Measurements from ENCODE around the gene HACD2. TPM values are rescaled to one million over a fixed set of nuclear protein-coding genes. Genes with fewer than 3 reads are reported as not detected.

The HACD2 gene
- total RNA-seq, 1 experiment from 2014 or later: 43.0 TPM

GRCh38 chr3:123479891-123480290 is 105.0 kb downstream of the HACD2 start:
- ATAC-seq (no peak), DNase-seq (ENCODE audit: low read depth, low spot score) (no peak)
- BruUV-seq (replicated peaks): no TSS peak
- CTCF ChIA-PET: no interaction called here
- Histone ChIP-seq H3K27ac (ENCODE audit: low read depth, low read length) (no peak overlapping the region), H2AFZ (ENCODE audit: low read depth, low read length, poor library complexity, severe bottlenecking) (no peak overlapping the region), H3K79me2 (ENCODE audit: insufficient read depth, low read length) (no peaks in the 10 kb centered on the region), H4K20me1 (ENCODE audit: insufficient read depth) (no peaks in the 10 kb centered on the region), H3K9ac (ENCODE audit: low read length) (no peak overlapping the region), H3K9me2 (ENCODE audit: insufficient read depth) (no peaks in the 10 kb centered on the region), H3K9me3 (ENCODE audit: control insufficient read depth in 1 of 2, insufficient read depth in 1 of 2, low read depth in 1 of 2, low read length in 2 of 2) (no peaks in the 10 kb centered on the region), H3K27me3 (ENCODE audit: insufficient read depth, low read length) (peaks cover 9% of the 10 kb centered on the region), H3K4me3 (replicated peaks in 1 of 2; ENCODE audit: low read depth in 1 of 2, low read length in 2 of 2) (no peak overlapping the region), H3K4me1 (ENCODE audit: control insufficient read depth in 1 of 2, insufficient read depth in 2 of 2, low read length in 2 of 2) (no peaks in the 10 kb centered on the region), H3K4me2 (ENCODE audit: low read length) (no peak overlapping the region), H3K36me3 (ENCODE audit: control insufficient read depth in 1 of 2, insufficient read depth in 2 of 2, low read length in 2 of 2) (no peaks in the 10 kb centered on the region)
- RAD21 ChIA-PET (ENCODE audit: low non-redundant PET in 1 of 2, low total read pairs in 2 of 2, uncharacterized antibody in 2 of 2, unreplicated experiment in 2 of 2): no interaction called here
- POLR2A ChIA-PET: no interaction called here
- TF ChIP-seq YY1 (IDR thresholded peaks at IDR 0.05; ENCODE audit: extremely low read depth, insufficient replicate concordance, low read depth, low read length): no peak
- TF ChIP-seq CBX3 (IDR thresholded peaks at IDR 0.05; ENCODE audit: low read depth): no peak
- intact Hi-C loops (cut with micrococcal nuclease): no loop called here

GRCh38 chr3:123478314-123478713 is 106.5 kb downstream of the HACD2 start:
- CTCF ChIA-PET: no interaction called here
- intact Hi-C loops (cut with micrococcal nuclease): no loop called here

More at GRCh38 chr3:123478314-123478713, 106.5 kb downstream of the HACD2 start:
- Histone ChIP-seq H3K36me3 (ENCODE audit: control insufficient read depth in 1 of 2, insufficient read depth in 2 of 2, low read length in 2 of 2) (no peaks in the 10 kb centered on the region), H3K79me2 (ENCODE audit: insufficient read depth, low read length) (no peaks in the 10 kb centered on the region), H3K4me2 (ENCODE audit: low read length) (no peak overlapping the region), H3K27me3 (ENCODE audit: insufficient read depth, low read length) (peaks cover 20% of the 10 kb centered on the region), H3K9me3 (ENCODE audit: control insufficient read depth in 1 of 2, insufficient read depth in 1 of 2, low read depth in 1 of 2, low read length in 2 of 2) (no peaks in the 10 kb centered on the region), H3K9ac (ENCODE audit: low read length) (no peak overlapping the region), H4K20me1 (ENCODE audit: insufficient read depth) (no peaks in the 10 kb centered on the region), H3K9me2 (ENCODE audit: insufficient read depth) (no peaks in the 10 kb centered on the region), H3K27ac (ENCODE audit: low read depth, low read length) (no peak overlapping the region), H2AFZ (ENCODE audit: low read depth, low read length, poor library complexity, severe bottlenecking) (no peak overlapping the region), H3K4me1 (ENCODE audit: control insufficient read depth in 1 of 2, insufficient read depth in 2 of 2, low read length in 2 of 2) (no peaks in the 10 kb centered on the region), H3K4me3 (replicated peaks in 1 of 2; ENCODE audit: low read depth in 1 of 2, low read length in 2 of 2) (no peak overlapping the region)
- no peak for TF ChIP-seq YY1 (IDR thresholded peaks at IDR 0.05; ENCODE audit: extremely low read depth, insufficient replicate concordance, low read depth, low read length)
- TF ChIP-seq MAX (IDR thresholded peaks at IDR 0.05): no peak
- no peak for TF ChIP-seq EGR1 (IDR thresholded peaks at IDR 0.05; ENCODE audit: low read depth)
- TF ChIP-seq ATF3 (IDR thresholded peaks at IDR 0.05): no peak
- TF ChIP-seq CBX3 (IDR thresholded peaks at IDR 0.05; ENCODE audit: low read depth): no peak
- TF ChIP-seq POLR2AphosphoS5 (IDR thresholded peaks at IDR 0.05; ENCODE audit: low read depth, low read length): no peak
- TF ChIP-seq ZNF274 (IDR thresholded peaks at IDR 0.05; ENCODE audit: low read depth, low read length): no peak
- BruUV-seq (replicated peaks): no TSS peak
- DNase-seq (ENCODE audit: low read depth, low spot score) (no peak), ATAC-seq (no peak)
- RAD21 ChIA-PET (ENCODE audit: low non-redundant PET in 1 of 2, low total read pairs in 2 of 2, uncharacterized antibody in 2 of 2, unreplicated experiment in 2 of 2): no interaction called here
- POLR2A ChIA-PET: no interaction called here

Measured in HCT116 (cell line).